Measurements from ENCODE around the gene WDR33.

The WDR33 gene

GRCh38 chr2:127673291-127674069 lies 137.5 kb downstream of the WDR33 start:
- Histone ChIP-seq H3K36me3 (ENCODE audit: control insufficient read depth, insufficient read depth, low read length, severe bottlenecking) (no peaks in the 10 kb centered on the region), H3K4me1 (ENCODE audit: control insufficient read depth, insufficient read depth, low read length) (peaks cover 54% of the 10 kb centered on the region), H3K4me3 (ENCODE audit: low read length) (peak overlapping the region; percentile 85), H3K27me3 (replicated peaks; ENCODE audit: control insufficient read depth, insufficient read depth, low read length) (peaks cover 20% of the 10 kb centered on the region), H3K9me3 (ENCODE audit: control insufficient read depth, low read length) (no peaks in the 10 kb centered on the region), H3K9ac (ENCODE audit: low read length) (peak overlapping the region; percentile 91)
- DNase-seq (ENCODE audit: low read depth), result no peak

DNA sequence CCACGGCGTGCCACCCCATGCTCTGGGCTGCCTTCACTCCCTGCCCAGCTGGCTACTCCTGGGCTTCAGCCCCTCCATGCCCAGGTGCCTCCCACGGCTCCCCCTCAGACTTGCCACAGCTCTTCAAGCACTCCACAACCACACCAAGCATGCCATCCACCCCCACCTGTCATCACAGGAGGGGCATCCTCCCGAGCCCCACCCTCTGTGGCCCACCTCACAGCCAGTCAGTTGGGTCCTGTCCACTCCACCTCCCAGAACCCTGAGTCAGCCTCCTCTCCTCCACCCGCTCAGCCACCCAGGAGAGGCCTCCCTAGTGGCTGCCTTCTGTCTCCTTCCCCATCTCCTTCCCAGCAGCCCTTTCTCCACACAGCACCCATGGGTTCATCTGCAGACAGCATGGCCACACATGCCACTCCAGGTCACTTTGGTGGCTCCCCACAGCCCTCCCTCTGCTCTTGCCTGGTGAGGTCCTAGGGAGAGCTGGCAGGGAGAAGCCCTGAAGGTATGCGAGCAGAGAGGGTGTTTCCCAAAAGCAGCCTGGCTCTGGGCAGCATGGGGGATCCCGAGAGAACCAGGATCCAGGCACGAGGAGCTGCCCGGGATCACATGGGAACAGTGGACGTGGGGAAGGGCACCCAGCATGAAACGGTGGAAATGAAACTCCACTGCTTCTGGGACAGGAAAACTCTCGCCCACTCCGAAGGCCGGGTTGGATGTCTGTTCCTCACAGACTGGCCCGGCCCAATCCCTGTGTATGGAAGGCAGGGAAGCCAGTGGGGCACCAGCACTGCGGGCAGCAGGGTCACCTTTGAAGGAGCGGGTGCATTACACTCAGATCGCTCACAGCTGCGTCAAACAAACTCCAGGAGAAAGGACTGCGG lies 138.4 kb downstream of the WDR33 start:
- H3K9ac ChIP-seq (ENCODE audit: low read length), result peak overlapping the region; percentile 91
- H3K4me1 ChIP-seq (ENCODE audit: control insufficient read depth, insufficient read depth, low read length), result peaks cover 54% of the 10 kb centered on the region
- DNase-seq (ENCODE audit: low read depth), result no peak
- H3K4me3 ChIP-seq (ENCODE audit: low read length), result peak overlapping the region; percentile 85
- H3K36me3 ChIP-seq (ENCODE audit: control insufficient read depth, insufficient read depth, low read length, severe bottlenecking), result no peaks in the 10 kb centered on the region
- H3K27me3 ChIP-seq (replicated peaks; ENCODE audit: control insufficient read depth, insufficient read depth, low read length), result peaks cover 11% of the 10 kb centered on the region
- peaks cover 3% of the 10 kb centered on the region for H3K9me3 ChIP-seq (ENCODE audit: control insufficient read depth, low read length)

- Histone ChIP-seq H3K9me3 (ENCODE audit: control insufficient read depth, low read length) (peaks cover 3% of the 10 kb centered on the region), H3K4me1 (ENCODE audit: control insufficient read depth, insufficient read depth, low read length) (peaks cover 54% of the 10 kb centered on the region), H3K9ac (ENCODE audit: low read length) (no peak overlapping the region), H3K36me3 (ENCODE audit: control insufficient read depth, insufficient read depth, low read length, severe bottlenecking) (no peaks in the 10 kb centered on the region), H3K27me3 (replicated peaks; ENCODE audit: control insufficient read depth, insufficient read depth, low read length) (peaks cover 2% of the 10 kb centered on the region), H3K4me3 (ENCODE audit: low read length) (peak overlapping the region; percentile 85)
- no peak for DNase-seq (ENCODE audit: low read depth)
Measured at GRCh38 chr2:127671557-127672302, 139.2 kb downstream of the WDR33 start.

DNA sequence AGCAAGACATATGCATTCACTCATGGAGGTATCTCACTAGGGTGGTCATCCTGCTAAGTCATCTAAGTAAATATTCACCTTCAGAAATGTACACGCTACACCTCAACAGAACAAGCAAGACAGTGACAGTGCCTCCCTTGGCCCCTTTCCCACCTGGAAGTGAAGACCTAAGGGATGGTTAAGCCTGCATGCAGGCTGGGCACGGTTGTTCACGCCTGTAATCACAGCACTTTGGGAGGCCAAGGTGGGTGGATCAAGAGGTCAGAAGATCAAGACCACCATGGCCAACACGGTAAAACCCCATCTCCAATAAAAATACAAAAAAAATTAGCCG lies 140.0 kb downstream of the WDR33 start:
- no peaks in the 10 kb centered on the region for H3K27me3 ChIP-seq (replicated peaks; ENCODE audit: control insufficient read depth, insufficient read depth, low read length)
- peaks cover 54% of the 10 kb centered on the region for H3K4me1 ChIP-seq (ENCODE audit: control insufficient read depth, insufficient read depth, low read length)
- H3K36me3 ChIP-seq (ENCODE audit: control insufficient read depth, insufficient read depth, low read length, severe bottlenecking), result no peaks in the 10 kb centered on the region
- no peak overlapping the region for H3K4me3 ChIP-seq (ENCODE audit: low read length)
- peaks cover 3% of the 10 kb centered on the region for H3K9me3 ChIP-seq (ENCODE audit: control insufficient read depth, low read length)
- no peak overlapping the region for H3K9ac ChIP-seq (ENCODE audit: low read length)
- DNase-seq (ENCODE audit: low read depth), result no peak

DNA sequence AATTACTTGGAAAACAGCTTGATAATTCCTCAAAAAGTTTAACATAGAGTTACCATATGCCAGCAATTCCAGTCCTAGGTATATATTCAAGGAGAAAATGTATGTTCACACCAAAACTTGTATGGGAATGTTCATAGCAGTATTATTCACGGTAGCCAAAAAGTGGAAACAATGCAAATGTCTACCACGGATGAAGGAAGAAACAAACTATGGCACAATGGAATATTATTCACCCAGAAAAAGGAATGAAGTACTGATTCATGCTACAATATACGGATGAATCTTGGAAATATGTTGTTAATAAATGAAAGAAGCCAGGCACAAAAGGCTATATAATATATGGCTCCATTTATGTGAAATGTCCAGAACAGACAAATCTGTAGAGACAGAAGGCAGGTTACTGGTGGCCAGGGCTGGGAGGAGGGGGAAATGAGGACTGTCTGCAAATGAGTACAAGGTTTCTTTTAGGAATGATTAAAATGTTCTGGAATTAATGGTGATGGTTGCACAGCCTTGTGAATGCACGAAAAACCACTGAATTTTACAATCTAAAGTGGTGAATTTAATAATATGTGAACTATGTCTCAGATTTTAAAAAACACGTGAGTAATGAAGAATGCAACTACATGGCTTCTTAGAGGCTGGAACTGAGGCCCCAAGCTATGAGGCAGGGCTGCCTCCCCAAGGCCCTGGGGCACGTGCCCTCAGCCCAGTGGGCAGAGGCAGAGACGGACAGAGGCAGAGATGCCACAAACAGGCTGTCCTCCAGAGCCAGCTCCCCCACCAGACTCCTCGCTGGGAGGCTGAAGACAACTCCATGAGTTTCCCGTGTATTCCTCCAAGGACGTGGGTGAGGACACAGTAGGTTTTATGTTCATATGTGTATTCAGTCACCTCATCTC lies 140.7 kb downstream of the WDR33 start:
- Histone ChIP-seq H3K36me3 (ENCODE audit: control insufficient read depth, insufficient read depth, low read length, severe bottlenecking) (no peaks in the 10 kb centered on the region), H3K9me3 (ENCODE audit: control insufficient read depth, low read length) (peaks cover 3% of the 10 kb centered on the region), H3K9ac (ENCODE audit: low read length) (no peak overlapping the region), H3K27me3 (replicated peaks; ENCODE audit: control insufficient read depth, insufficient read depth, low read length) (no peaks in the 10 kb centered on the region), H3K4me3 (ENCODE audit: low read length) (no peak overlapping the region), H3K4me1 (ENCODE audit: control insufficient read depth, insufficient read depth, low read length) (peaks cover 51% of the 10 kb centered on the region)
- DNase-seq (ENCODE audit: low read depth), result no peak

DNA sequence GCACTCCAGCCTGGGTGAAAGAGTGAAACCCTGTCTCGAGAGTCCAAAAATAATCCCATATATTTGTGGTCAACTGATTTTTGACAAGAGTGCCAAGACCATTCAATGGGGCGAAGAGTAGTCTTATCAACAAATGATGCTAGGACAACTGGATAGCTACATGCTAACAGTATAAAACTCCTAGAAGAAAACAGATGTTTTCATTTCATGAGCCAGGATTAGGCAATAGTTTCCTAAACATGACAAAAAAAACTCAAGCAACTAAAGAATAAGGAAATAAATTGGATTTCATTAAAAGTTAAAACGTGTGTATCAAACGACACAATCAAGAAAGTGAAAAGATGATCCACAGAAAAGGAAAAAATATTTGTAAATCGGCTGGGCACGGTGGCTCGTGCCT lies 141.9 kb downstream of the WDR33 start:
- peak; percentile 76 for DNase-seq (ENCODE audit: low read depth)
- no peaks in the 10 kb centered on the region for H3K27me3 ChIP-seq (replicated peaks; ENCODE audit: control insufficient read depth, insufficient read depth, low read length)
- no peak overlapping the region for H3K9ac ChIP-seq (ENCODE audit: low read length)
- no peaks in the 10 kb centered on the region for H3K36me3 ChIP-seq (ENCODE audit: control insufficient read depth, insufficient read depth, low read length, severe bottlenecking)
- H3K4me3 ChIP-seq (ENCODE audit: low read length), result no peak overlapping the region
- peaks cover 3% of the 10 kb centered on the region for H3K9me3 ChIP-seq (ENCODE audit: control insufficient read depth, low read length)
- H3K4me1 ChIP-seq (ENCODE audit: control insufficient read depth, insufficient read depth, low read length), result peaks cover 45% of the 10 kb centered on the region

DNA sequence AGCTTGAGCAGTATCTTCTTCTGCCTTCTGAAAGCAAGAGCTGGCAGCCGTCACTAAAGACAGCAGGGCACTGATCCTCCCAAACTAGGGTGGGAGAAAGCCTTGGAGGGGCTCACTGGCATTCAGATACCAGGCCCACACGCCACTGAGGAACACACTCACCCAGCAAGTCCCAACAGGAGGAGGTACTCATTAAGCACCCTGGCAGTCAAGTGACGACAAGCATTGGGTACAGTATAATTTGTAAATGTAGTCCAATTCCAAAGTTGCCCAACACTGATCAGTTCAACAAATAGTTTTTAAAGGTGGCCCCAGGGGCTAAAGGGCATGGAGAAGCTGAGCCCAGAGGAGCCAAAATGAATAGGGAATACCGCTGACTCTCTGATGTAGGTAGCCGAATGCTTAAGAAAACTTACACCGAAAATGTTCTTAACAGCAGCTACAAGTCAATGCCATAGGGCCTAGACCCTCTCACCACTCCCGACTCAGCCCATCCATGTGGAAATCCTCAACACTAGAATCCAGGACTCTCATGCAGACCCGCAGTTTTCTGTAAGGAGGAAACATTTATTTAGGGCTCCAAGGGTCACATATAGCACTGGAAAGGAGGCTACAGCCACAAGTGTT lies 145.6 kb downstream of the WDR33 start:
- Histone ChIP-seq H3K9ac (ENCODE audit: low read length) (no peak overlapping the region), H3K4me3 (ENCODE audit: low read length) (no peak overlapping the region), H3K4me1 (ENCODE audit: control insufficient read depth, insufficient read depth, low read length) (peaks cover 32% of the 10 kb centered on the region), H3K36me3 (ENCODE audit: control insufficient read depth, insufficient read depth, low read length, severe bottlenecking) (no peaks in the 10 kb centered on the region), H3K9me3 (ENCODE audit: control insufficient read depth, low read length) (peaks cover 3% of the 10 kb centered on the region), H3K27me3 (replicated peaks; ENCODE audit: control insufficient read depth, insufficient read depth, low read length) (no peaks in the 10 kb centered on the region)
- DNase-seq (ENCODE audit: low read depth), result no peak

GRCh38 chr2:127664895-127665225 lies 146.1 kb downstream of the WDR33 start:
- no peaks in the 10 kb centered on the region for H3K27me3 ChIP-seq (replicated peaks; ENCODE audit: control insufficient read depth, insufficient read depth, low read length)
- H3K4me1 ChIP-seq (ENCODE audit: control insufficient read depth, insufficient read depth, low read length), result peaks cover 29% of the 10 kb centered on the region
- H3K9ac ChIP-seq (ENCODE audit: low read length), result no peak overlapping the region
- no peak for DNase-seq (ENCODE audit: low read depth)
- no peak overlapping the region for H3K4me3 ChIP-seq (ENCODE audit: low read length)
- peaks cover 3% of the 10 kb centered on the region for H3K9me3 ChIP-seq (ENCODE audit: control insufficient read depth, low read length)
- no peaks in the 10 kb centered on the region for H3K36me3 ChIP-seq (ENCODE audit: control insufficient read depth, insufficient read depth, low read length, severe bottlenecking)

GRCh38 chr2:127664065-127664894 lies 146.7 kb downstream of the WDR33 start:
- peaks cover 3% of the 10 kb centered on the region for H3K9me3 ChIP-seq (ENCODE audit: control insufficient read depth, low read length)
- H3K27me3 ChIP-seq (replicated peaks; ENCODE audit: control insufficient read depth, insufficient read depth, low read length), result no peaks in the 10 kb centered on the region
- no peak for DNase-seq (ENCODE audit: low read depth)
- no peak overlapping the region for H3K9ac ChIP-seq (ENCODE audit: low read length)
- peak overlapping the region; percentile 6 for H3K4me3 ChIP-seq (ENCODE audit: low read length)
- H3K4me1 ChIP-seq (ENCODE audit: control insufficient read depth, insufficient read depth, low read length), result peaks cover 26% of the 10 kb centered on the region
- no peaks in the 10 kb centered on the region for H3K36me3 ChIP-seq (ENCODE audit: control insufficient read depth, insufficient read depth, low read length, severe bottlenecking)
